HepG2 (cell line): Measurements from ENCODE around the gene ADCK2.
"Not testable (repeated sequence)": the region's sequence is repeated elsewhere in the genome, so short reads cannot be mapped to it uniquely, and the experiment has no call there.

Experiments used
- ZNF800 ChIP-seq: sonication (generic); formaldehyde crosslinking; IDR thresholded peaks from 2 replicates; pipeline ENCODE4 v1.4.0; 2020; ENCODE audit warnings: missing genetic modification reagents
- TF ChIP-seq, protein P1 (sequence below): sonication (generic); formaldehyde crosslinking; IDR thresholded peaks from 2 replicates; pipeline ENCODE4 v1.5.0; 2020; ENCODE audit warnings: mild to moderate bottlenecking, missing genetic modification reagents, moderate library complexity

GRCh38 chr7:140669862-140670261 is 2.9 kb upstream of the ADCK2 start:
- TF ChIP-seq, protein P1, sequence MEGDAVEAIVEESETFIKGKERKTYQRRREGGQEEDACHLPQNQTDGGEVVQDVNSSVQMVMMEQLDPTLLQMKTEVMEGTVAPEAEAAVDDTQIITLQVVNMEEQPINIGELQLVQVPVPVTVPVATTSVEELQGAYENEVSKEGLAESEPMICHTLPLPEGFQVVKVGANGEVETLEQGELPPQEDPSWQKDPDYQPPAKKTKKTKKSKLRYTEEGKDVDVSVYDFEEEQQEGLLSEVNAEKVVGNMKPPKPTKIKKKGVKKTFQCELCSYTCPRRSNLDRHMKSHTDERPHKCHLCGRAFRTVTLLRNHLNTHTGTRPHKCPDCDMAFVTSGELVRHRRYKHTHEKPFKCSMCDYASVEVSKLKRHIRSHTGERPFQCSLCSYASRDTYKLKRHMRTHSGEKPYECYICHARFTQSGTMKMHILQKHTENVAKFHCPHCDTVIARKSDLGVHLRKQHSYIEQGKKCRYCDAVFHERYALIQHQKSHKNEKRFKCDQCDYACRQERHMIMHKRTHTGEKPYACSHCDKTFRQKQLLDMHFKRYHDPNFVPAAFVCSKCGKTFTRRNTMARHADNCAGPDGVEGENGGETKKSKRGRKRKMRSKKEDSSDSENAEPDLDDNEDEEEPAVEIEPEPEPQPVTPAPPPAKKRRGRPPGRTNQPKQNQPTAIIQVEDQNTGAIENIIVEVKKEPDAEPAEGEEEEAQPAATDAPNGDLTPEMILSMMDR (CRISPR knock-in tag) = not testable (repeated sequence)
- not testable (repeated sequence) for TF ChIP-seq ZNF800
